Dermis blood vessel endothelial cell (primary cell): ENCODE measurements around the gene MSH6. TPM values are rescaled to one million over a fixed set of nuclear protein-coding genes. Genes with fewer than 3 reads are reported as not detected.

Experiments used
- DNase-seq: peaks from one replicate; pipeline ENCODE4 v3.0.0; 2010
- total RNA-seq: library from RNA; depleted of rRNA; stranded (reverse); fragments of >200 nt; gene quantifications from 2 replicates; pipeline ENCODE4 v1.2.3, GENCODE V29; 2014

MSH6 gene
- total RNA-seq, 1 donor from 2014 or later, result 50.7 TPM

DNA sequence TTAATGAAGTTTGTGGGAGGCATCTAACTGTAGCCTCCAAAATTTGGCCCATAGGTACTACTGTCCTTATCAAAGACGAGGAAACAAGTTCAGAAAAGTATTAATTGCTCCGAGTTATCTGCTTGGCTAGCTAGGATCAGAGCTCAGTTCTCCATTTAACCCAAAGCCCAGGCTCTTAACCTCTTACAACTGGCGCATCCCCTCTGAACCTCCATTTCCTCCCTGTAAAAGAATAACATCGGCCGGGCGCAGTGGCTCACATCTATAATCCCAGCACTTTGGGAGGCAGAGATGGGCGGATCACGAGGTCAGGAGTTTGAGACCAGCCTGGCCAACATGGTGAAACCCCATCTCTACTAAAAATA, 3.5 kb upstream of the MSH6 start:
- DNase-seq, result no peak

DNA sequence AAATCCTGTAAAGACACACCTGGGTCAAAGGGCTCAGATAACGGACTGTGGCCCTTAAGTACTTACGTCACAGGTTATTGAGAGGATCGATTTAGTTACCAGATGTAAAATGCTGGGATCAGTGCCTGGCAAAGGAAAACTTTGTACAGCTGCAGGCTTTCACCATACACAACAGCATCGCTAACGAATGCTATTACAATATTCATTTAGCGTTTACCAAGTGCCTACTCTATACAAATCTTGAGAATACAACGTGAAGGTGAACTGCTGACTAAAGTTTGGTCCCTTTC, 619 bp upstream of the MSH6 start:
- DNase-seq, result no peak

DNA sequence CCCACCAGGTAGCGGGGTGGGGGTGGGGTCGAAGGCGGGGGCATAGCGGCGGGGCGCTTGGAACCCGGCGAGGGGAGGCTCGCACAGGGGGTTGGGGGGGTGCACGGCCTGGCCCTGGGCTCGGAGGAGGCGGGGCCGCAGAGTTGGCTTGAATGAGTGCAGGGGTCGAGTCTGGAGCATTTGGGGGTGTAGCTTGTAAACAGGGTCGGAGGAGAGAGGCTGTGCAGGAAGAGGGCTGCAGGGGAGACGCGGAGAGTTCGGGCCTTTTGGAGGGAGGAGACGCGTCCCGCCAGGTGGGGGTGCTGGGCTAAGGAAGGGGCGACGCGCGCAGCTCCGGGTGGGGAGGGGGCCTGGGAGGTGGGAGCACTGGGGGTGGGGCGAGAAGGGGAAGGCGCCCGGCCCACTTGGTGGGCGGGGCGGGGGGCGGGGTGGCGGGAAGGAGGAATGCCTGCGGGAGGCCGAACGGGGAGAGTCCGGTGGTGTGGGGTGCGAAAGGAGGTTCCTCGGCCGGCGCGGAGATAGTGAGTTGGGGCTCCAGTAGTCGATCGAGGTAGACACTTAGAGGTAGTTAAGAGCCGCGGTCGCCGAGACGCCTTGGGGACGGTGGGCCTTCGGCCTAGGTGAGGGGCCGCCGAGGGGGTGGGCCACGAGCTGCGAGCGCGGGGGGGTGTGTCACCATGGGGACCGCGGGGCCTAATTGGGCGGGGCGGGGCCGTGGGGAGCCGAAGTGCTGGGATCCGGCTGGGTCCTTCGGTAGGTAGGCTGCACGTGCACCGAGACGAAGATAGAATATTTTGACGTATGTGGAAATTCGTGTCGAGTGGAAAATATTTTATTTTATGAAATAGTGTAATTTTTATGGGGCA, 774 bp downstream of the MSH6 start:
- DNase-seq, result peak; percentile 60

- no peak for DNase-seq
Measured at GRCh38 chr2:47784352-47784851, 1.5 kb downstream of the MSH6 start.

DNA sequence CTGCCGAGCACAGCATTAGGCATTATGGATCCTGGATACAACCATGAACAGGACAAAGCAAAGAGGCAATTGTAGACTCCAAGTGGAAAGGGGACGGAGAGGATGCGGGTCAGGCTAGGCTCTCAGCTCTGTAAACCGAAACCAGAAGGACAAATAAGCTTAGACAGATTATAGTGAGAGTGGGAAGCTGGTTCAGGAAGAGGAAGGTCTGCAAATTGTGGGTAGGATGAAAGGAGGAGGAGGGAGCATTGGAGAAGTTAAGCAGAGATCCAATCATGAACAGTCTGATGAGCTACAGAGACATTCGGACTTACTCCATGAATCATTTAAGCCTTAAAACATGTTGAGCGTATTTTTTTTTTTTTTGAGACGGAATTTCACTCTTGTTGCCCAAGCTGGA, 3.0 kb downstream of the MSH6 start:
- DNase-seq, result no peak

DNA sequence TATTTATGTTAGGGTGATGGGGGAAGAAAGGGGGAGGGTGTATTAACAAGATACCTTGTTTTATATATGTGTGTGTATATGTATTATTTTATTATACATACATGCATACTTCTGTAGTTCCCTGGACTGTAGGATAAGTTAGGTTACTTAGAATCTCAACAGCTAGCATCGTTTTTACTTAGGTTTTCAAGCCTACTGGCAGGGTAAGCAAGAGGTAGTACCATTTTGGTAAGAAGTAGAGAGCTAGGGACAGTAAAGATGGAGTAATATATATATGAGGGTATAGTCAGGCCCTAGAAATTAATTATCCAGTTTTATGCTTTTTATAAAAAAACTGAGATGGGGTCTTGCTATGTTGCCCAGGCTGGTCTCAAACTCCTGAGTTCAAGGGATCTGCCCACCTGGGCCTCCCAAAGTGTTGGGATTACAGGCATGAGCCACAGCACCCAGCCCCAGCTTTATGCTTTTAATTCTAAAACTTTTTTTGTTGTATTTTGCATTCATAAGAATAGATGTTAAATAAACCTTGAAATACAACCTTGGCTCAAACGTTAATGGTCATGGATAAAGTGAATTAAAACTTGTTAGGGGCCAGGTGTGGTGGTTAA, 13.2 kb downstream of the MSH6 start:
- DNase-seq, result no peak

GRCh38 chr2:47798631-47799030, 15.7 kb downstream of the MSH6 start:
- DNase-seq, result no peak

DNA sequence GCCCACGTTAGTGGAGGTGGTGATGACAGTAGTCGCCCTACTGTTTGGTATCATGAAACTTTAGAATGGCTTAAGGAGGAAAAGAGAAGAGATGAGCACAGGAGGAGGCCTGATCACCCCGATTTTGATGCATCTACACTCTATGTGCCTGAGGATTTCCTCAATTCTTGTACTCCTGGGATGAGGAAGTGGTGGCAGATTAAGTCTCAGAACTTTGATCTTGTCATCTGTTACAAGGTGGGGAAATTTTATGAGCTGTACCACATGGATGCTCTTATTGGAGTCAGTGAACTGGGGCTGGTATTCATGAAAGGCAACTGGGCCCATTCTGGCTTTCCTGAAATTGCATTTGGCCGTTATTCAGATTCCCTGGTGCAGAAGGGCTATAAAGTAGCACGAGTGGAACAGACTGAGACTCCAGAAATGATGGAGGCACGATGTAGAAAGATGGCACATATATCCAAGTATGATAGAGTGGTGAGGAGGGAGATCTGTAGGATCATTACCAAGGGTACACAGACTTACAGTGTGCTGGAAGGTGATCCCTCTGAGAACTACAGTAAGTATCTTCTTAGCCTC, 16.2 kb downstream of the MSH6 start:
- DNase-seq, result no peak

- DNase-seq, result no peak
Measured at GRCh38 chr2:47801118-47801517, 18.2 kb downstream of the MSH6 start.

- DNase-seq, result no peak
Measured at GRCh38 chr2:47803363-47803762, 20.4 kb downstream of the MSH6 start.

- no peak for DNase-seq
Measured at GRCh38 chr2:47803770-47804169, 20.8 kb downstream of the MSH6 start.

GRCh38 chr2:47805850-47806249, 22.9 kb downstream of the MSH6 start:
- DNase-seq, result no peak

GRCh38 chr2:47808614-47809013, 25.7 kb downstream of the MSH6 start:
- DNase-seq, result no peak

DNA sequence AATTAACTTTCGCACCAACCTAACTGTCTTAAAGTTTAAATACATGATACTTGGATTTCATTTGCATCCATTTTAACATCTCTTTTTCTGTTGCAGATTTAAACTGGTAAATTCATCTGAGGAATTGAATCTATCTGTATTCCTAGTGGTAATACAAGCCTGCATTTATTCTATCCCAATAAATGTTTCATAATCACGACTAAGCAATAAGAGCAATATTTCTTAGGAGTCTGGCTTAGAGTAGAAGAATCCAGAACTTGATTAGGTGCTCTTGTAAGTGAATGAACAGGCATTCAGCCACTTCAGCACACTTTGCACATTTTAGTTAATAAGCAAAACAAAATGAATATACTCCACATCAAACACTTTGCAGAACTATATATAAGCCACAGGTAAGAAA, 27.0 kb downstream of the MSH6 start:
- no peak for DNase-seq

DNA sequence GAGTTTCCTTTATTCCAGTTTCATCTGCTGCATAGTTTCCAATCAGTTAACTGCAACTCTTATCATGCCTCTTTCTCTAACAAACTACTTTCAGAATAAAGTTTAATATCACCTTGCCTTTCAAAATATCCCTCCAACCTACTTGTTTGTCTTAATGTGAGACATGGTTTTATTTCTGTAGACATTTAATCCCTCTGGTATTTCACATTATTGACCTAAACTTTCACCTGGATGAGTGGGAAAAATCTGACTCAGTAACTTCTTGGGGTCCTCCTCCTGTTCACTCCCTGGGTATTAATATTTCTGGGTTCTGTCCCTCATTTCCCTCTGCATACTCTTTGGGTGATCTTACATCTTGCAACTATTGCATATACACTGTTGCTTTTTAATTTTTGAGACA, 27.9 kb downstream of the MSH6 start:
- DNase-seq, result no peak

DNA sequence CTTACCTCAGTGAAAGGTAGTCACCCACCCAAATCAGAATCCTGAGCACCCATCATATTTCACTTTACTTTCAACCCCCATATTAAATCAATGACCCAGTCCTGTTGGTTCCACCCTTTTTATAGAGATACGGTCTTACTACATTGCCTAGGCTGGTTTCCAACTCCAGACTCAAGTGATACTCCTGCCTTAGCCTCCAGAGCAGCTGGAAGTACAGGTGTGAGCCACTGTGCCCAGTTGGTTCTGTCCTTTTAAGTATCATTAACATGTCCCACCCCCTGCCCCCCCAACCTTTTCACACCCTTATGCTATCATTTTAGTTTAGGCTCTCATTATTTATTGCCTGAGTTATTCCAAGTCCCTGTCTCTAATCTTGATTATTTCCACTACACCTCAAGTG, 28.7 kb downstream of the MSH6 start:
- no peak for DNase-seq

DNA sequence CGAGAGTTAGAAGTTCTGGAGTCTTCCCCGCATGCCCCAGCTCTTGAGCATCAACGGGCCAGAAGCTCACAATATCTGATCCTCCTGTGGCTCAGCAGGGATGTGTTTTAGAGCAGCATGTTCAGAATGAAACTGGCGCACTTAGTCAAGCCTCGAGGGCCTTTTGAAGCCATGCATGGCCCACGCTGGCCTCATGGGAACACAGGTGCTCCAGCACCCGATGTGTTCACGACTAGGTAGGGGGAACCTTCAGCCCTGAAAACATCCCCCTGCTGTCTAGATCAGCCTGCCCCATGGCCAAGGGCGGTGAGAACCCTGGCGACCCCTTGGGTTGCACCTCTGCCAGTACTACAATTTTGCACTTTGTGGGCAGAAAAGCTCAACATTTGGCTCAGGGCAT, 32.8 kb downstream of the MSH6 start:
- no peak for DNase-seq

DNA sequence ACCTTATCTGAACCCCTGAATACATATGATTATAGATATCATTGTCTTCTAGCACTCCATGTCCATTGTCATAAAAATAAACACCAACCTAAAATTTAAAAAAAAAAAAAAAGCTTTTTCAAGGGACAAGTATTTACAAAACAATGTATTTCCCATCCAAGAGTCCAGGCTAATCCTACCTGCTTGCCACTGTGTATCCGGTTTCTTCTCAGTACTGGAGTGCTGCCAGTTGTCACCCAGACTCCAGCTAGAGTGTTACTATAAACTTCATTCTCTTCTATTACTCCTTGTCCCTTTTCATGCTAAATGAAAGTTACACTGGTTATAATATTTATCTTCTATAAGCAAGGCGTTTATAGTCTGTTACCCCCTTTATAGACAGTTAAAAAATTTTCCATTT, 35.8 kb downstream of the MSH6 start:
- DNase-seq, result no peak

DNA sequence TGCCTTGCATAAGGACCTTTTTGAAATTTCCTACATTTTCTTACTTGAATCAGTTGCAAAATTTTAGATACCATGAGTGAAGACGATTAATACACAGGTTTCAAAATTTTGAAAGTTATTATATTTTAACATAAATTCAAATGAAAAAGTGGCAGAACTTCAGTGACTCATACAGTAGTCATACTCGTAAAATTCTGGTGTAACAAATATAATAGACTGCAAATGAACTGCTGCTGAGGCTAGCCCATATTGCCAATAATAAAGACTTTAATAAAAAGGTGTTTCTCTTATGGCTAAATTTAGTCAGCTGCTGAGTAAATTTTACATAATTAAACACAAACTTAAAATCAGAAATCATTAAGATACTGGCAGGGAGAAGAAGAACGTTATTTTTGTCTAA, 36.9 kb downstream of the MSH6 start:
- DNase-seq, result no peak

DNA sequence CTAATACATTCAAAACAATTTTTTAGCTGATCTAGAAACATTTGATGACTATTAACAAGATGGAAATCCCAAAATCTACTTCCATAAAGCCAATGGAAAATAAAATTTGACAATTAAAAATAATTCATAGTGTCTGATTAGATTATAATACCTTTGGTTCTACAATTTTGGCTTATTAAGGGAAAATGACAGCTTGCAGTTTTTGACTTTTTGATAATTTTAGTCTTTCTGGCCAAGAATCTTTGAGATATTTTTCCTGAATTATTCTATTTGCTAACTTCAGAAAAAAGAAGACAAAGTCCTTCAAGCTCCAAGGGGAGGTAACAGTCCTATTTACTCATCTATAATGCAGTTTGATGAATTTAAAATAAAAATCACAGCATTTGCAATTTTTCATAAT, 39.6 kb downstream of the MSH6 start:
- DNase-seq, result no peak

DNA sequence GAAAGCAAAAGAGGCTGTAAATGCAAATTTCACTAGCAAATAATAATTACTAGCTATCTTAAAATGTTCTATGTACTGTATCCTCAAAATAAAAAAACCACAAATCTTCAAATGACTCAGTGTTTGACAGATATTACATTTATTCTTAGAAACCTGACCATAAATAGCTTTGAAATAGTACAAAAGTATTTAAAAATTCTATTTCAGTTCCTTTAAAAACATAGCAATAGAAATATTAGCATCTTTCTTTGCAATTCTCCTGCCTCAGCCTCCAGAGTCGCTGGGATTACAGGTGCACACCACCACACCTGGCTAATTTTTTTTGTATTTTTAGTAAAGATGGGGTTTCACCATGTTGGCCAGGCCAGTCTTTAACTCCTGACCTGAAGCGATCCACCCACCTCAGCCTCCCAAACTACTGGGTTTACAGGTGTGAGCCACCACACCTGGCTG, 50.6 kb downstream of the MSH6 start:
- no peak for DNase-seq

DNA sequence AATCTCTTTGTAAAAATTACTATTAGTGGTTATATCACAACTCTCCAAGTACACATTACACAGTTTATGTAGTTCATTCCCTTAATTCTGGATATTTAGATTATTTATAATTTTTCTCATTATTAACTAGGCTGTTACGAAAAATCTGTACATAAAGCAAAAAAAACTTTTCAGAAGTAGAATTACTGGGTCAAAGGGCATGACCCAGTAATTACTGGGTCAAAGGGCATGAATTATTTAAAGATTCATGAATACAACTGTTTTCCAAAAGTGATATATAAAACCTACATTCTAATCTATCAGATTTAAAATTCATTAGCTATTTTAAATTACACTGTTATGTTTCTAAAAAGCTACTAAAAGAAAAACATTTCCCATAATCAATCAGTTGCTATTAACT, 55.3 kb downstream of the MSH6 start:
- DNase-seq, result no peak

DNA sequence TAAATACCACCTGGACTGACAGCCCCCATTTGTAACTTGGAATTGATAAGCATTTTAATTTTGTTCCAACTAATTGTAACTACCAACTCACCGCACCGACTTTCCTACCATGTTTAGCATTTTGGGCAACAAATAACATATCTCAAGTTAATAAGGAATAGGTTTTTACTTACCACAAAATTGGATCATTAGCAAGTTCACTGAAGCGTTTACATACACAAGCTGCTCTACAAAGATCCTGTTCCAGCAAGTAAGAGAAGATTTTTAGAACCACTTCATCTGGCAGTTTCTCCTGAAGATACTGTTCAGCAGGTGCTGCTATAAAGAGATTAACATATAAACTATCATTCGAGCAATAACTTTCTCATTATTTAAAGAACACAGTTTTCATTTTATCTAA, 55.7 kb downstream of the MSH6 start:
- DNase-seq, result no peak

GRCh38 chr2:47842846-47843245, 59.9 kb downstream of the MSH6 start:
- DNase-seq, result no peak
